Kidney (tissue), 14 donors: ENCODE data around the gene ABL1. TPM values are rescaled to one million over a fixed set of nuclear protein-coding genes. Genes with fewer than 3 reads are reported as not detected.

Source experiments
- DNase-seq, 5 donors: peaks; one replicate each; pipeline ENCODE4 v3.0.0-alpha.2; 2013 to 2020
- FAIRE-seq: peaks from 2 replicates; lab custom pipeline; 2012; peaks lifted over from hg19 to GRCh38; lab: Jason Lieb, UNC
- H3K27ac ChIP-seq, 2 donors: one replicate each; pipeline ENCODE4 v1.7.0; 2013; ENCODE audit warnings: low read depth in 2 of 2, low read length in 2 of 2, inconsistent platforms in 1 of 2
- H3K27me3 ChIP-seq: one replicate; pipeline ENCODE4 v1.7.1; 2013; ENCODE audit warnings: low read length, inconsistent platforms; ENCODE audit not compliant: control insufficient read depth, insufficient read depth
- H3K36me3 ChIP-seq, 3 donors: one replicate each; pipeline versions ENCODE4 v1.7.0 to v1.7.1; 2013; ENCODE audit warnings: low read length in 3 of 3, control low read depth in 1 of 3, inconsistent platforms in 1 of 3; ENCODE audit not compliant: insufficient read depth in 3 of 3, control insufficient read depth in 2 of 3
- H3K4me1 ChIP-seq, 3 donors: one replicate each; pipeline versions ENCODE4 v1.7.0 to v1.7.1; 2013; ENCODE audit warnings: low read length in 3 of 3, inconsistent platforms in 1 of 3, low read depth in 1 of 3; ENCODE audit not compliant: control insufficient read depth in 2 of 3, insufficient read depth in 2 of 3
- H3K4me3 ChIP-seq, 3 donors: one replicate each; pipeline versions ENCODE4 v1.7.0 to v1.8.1; 2013; ENCODE audit warnings: low read length in 3 of 3, control low read depth in 1 of 3, inconsistent platforms in 1 of 3
- H3K9ac ChIP-seq, 3 donors: one replicate each; pipeline versions ENCODE4 v1.7.0 to v1.7.1; 2013; ENCODE audit warnings: low read length in 3 of 3, control low read depth in 1 of 3, inconsistent platforms in 1 of 3
- H3K9me3 ChIP-seq, 3 donors: one replicate each; pipeline versions ENCODE4 v1.7.0 to v1.7.1; 2013; ENCODE audit warnings: low read length in 3 of 3, control low read depth in 1 of 3, inconsistent platforms in 1 of 3; ENCODE audit not compliant: control insufficient read depth in 2 of 3, insufficient read depth in 1 of 3
- intact Hi-C: fragments of 100-400 bp; cut with DNase I; formaldehyde crosslinking; loops from one replicate; pipeline ENCODE4 v1.11.1; 2022
- polyA plus RNA-seq: library from polyadenylated mRNA; stranded (reverse); fragments of 350-450 nt; fragmentation: Illumina TruSeq; extraction: RNeasy Lipid Tissue Mini Kit (QIAGEN cat#74804); gene quantifications from one replicate; pipeline ENCODE4 v1.2.3, GENCODE V29; 2014; ENCODE audit warnings: low read depth, low replicate concordance; ENCODE audit not compliant: insufficient read depth
- total RNA-seq: library from RNA; stranded (reverse); fragmentation: NEBNext Ultra II Directional; extraction: Animal tissue kit (Norgen Biotek cat#: 25700); gene quantifications from one replicate; pipeline ENCODE4 v1.2.1, GENCODE V29; 2021
- TF ChIP-seq, protein P1 (sequence below): IDR thresholded peaks from 3 replicates; pipeline ENCODE4 v1.5.1; 2012; ENCODE audit warnings: mild to moderate bottlenecking, moderate library complexity, borderline replicate concordance; ENCODE audit not compliant: insufficient read depth; ENCODE audit errors: extremely low read depth
- donor health status: control.
- donor health status: control.
- donor health status: control.
- donor health status: control.
- donor health status: control.
- donor health status: DM: yes; HTN: yes; CAD: no.
- donor health status: Normal renal cell carcinoma (clear cell type).

ABL1 gene
- total and polyA plus RNA-seq, 2 donors from 2014 or later = 15.0 to 63.6 TPM

GRCh38 chr9:130866474-130866965 lies 31.5 kb downstream of the ABL1 start:
- FAIRE-seq = no peak

DNA sequence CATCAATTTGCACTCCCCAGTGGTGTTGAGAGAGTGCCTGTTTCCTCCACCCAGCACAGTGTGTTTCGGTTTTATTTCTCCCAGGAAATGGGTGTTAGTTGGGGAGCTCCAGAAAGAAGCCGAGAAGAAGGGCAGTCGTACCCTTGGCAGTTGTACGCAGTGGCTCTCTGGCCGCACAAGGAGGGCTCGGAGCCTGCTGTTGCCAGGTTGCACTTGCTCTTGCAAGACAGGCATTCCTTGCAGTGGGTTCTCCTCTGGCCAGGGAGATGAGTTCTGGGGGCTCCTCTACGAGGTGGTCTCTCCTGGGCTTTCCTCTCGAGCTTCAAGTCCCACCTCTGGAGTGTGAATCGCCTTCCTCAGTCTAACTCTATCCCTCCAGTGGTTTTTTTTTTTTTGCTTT lies 32.5 kb downstream of the ABL1 start:
- H3K36me3 ChIP-seq = peaks cover 10 to 17% (median 14%) of the 10 kb centered on the region in 3 donors
- no peak overlapping the region for H3K9ac ChIP-seq
- no peaks in the 10 kb centered on the region for H3K27me3 ChIP-seq
- no peak for FAIRE-seq
- intact Hi-C loops = loop anchor here (10.0 kb wide), 1 partner anchor 93 kb away; no protein-coding TSS in a partner anchor
- H3K9me3 ChIP-seq = no peaks in the 10 kb centered on the region
- peaks cover 2 to 13% (median 10%) of the 10 kb centered on the region in 3 donors for H3K4me1 ChIP-seq
- TF ChIP-seq, protein P1, sequence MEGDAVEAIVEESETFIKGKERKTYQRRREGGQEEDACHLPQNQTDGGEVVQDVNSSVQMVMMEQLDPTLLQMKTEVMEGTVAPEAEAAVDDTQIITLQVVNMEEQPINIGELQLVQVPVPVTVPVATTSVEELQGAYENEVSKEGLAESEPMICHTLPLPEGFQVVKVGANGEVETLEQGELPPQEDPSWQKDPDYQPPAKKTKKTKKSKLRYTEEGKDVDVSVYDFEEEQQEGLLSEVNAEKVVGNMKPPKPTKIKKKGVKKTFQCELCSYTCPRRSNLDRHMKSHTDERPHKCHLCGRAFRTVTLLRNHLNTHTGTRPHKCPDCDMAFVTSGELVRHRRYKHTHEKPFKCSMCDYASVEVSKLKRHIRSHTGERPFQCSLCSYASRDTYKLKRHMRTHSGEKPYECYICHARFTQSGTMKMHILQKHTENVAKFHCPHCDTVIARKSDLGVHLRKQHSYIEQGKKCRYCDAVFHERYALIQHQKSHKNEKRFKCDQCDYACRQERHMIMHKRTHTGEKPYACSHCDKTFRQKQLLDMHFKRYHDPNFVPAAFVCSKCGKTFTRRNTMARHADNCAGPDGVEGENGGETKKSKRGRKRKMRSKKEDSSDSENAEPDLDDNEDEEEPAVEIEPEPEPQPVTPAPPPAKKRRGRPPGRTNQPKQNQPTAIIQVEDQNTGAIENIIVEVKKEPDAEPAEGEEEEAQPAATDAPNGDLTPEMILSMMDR = no peak
- no peak overlapping the region for H3K27ac ChIP-seq
- no peak overlapping the region for H3K4me3 ChIP-seq
- peak in 1 of 5 donors; percentile 36 for DNase-seq

More at GRCh38 chr9:130866474-130866965, 31.5 kb downstream of the ABL1 start:
- H3K36me3 ChIP-seq = peaks cover 0 to 12% (median 12%) of the 10 kb centered on the region in 3 donors
- intact Hi-C loops = loop anchor here (10.0 kb wide), 1 partner anchor 92 kb away; no protein-coding TSS in a partner anchor
- no peaks in the 10 kb centered on the region for H3K27me3 ChIP-seq
- H3K4me3 ChIP-seq = no peak overlapping the region
- no peak overlapping the region for H3K27ac ChIP-seq
- peaks cover 1 to 12% (median 2%) of the 10 kb centered on the region in 3 donors for H3K4me1 ChIP-seq
- TF ChIP-seq, protein P1 = peak; percentile 75
- H3K9ac ChIP-seq = no peak overlapping the region
- DNase-seq = peak in 4 of 5 donors; percentile 86 to 95 (median 89)
- no peaks in the 10 kb centered on the region for H3K9me3 ChIP-seq

- Histone ChIP-seq H3K27ac (no peak overlapping the region), H3K9me3 (no peaks in the 10 kb centered on the region), H3K9ac (no peak overlapping the region), H3K4me1 (peaks cover 2 to 16% (median 14%) of the 10 kb centered on the region in 3 donors), H3K27me3 (no peaks in the 10 kb centered on the region), H3K4me3 (no peak overlapping the region), H3K36me3 (peaks cover 11 to 16% (median 13%) of the 10 kb centered on the region in 3 donors)
- intact Hi-C loops = loop anchor here (10.0 kb wide), 1 partner anchor 93 kb away; no protein-coding TSS in a partner anchor
- no peak for FAIRE-seq
- DNase-seq = no peak
- TF ChIP-seq, protein P1 = no peak
Observed at GRCh38 chr9:130868230-130868629, 33.2 kb downstream of the ABL1 start.
